ENCODE results near the gene KHDRBS2.

DNA sequence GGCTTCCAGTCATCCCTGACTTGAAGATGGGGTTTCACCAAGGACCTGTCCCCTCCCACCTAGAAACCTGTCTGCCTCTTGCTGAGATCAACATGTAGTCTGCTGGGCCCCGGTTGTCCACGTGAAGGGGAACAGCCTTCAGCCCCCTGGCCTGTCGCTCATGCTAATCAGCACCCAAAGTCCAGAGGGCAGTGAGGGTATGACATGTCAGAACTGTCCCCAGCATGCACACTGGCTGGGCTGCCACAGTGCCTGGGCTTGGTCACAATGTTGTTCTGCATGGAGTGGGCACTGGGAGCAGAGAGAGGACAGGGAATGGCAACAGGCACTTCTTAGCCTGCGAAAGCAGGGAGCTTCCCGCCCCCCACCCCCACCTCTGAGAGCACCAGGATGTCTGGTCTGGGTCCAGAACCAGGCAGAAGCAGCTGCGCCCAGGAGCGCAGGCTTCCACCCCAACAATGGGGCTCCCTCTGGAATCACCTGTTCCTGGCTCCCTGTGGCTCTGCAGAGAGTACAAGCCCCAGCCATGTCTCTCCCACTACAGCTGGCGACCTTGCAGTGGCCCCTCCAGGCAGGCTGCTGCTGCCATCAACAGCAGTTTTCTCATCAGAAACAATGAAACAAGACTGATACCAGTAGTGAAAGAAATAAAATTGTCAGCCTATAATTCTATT lies 182.7 kb downstream of the KHDRBS2 start:
- TF ChIP-seq CTCF (IDR thresholded peaks at IDR 0.05), result no peak
- no peak for TF ChIP-seq POLR2A (IDR thresholded peaks at IDR 0.05)
